GM12878 (cell line): ENCODE measurements around the gene CREG2. TPM values are rescaled to one million over a fixed set of nuclear protein-coding genes. Genes with fewer than 3 reads are reported as not detected.

Source experiments
- ATAC-seq: fragments of 200-7000 bp; cut with Tn5 transposase; 3 replicates; pipeline ENCODE4 v1.9.1; 2020; ENCODE audit warnings: mild to moderate bottlenecking, moderate library complexity
- BruUV-seq: library from RNA; stranded (reverse); fragments of 400-500 nt; replicated peaks from 2 replicates; lab custom pipeline; 2021; lab: Mats Ljungman, UMichigan
- CTCF ChIA-PET: fragments of 300-600 bp; sonication (Branson Sonifier 250); formaldehyde crosslinking; extraction: SDS; loops from one replicate; lab custom pipeline; 2021; ENCODE audit warnings: inconsistent platforms; lab: Yijun Ruan, JAX
- POLR2A ChIA-PET: fragments of 350-600 bp; formaldehyde crosslinking; extraction: SDS; loops from one replicate; lab custom pipeline; 2021; ENCODE audit warnings: inconsistent platforms; lab: Charles Lee
- RAD21 ChIA-PET: fragments of 300-600 bp; sonication (Branson Sonifier 250); formaldehyde crosslinking; loops from one replicate; lab custom pipeline; 2023; ENCODE audit warnings: antibody characterized with exemption; ENCODE audit not compliant: unreplicated experiment; lab: Charles Lee
- SMC1A ChIA-PET: fragments of 300-600 bp; sonication (Branson Sonifier 250); formaldehyde crosslinking; loops from one replicate; lab custom pipeline; 2023; ENCODE audit not compliant: unreplicated experiment, uncharacterized antibody; lab: Charles Lee
- DNase-seq: peaks from one replicate; pipeline ENCODE4 v3.0.0-alpha.2; 2011; ENCODE audit warnings: low read depth, low spot score
- FAIRE-seq: peaks from 3 replicates; lab custom pipeline; 2011; peaks lifted over from hg19 to GRCh38; lab: Jason Lieb, UNC
- H2AFZ ChIP-seq: 2 replicates; pipeline ENCODE4 v1.6.0; 2011; ENCODE audit warnings: low read depth, low read length, control low read depth; ENCODE audit not compliant: control insufficient read depth
- H3K27ac ChIP-seq: 2 replicates; pipeline ENCODE4 v1.5.1; 2011; ENCODE audit warnings: control low read depth; ENCODE audit not compliant: control insufficient read depth, insufficient read depth
- H3K27me3 ChIP-seq, 2 experiments: replicated peaks in 1 of 2; 2 replicates each; pipeline versions ENCODE4 v1.6.0 to v1.6.1; 2011; ENCODE audit warnings: low read length in 1 of 2; ENCODE audit not compliant: control insufficient read depth in 2 of 2, insufficient read depth in 2 of 2
- H3K36me3 ChIP-seq, 2 experiments: 2 replicates each; pipeline ENCODE4 v1.5.1; 2011; ENCODE audit warnings: low read length in 1 of 2; ENCODE audit not compliant: control insufficient read depth in 2 of 2, insufficient read depth in 2 of 2
- H3K4me1 ChIP-seq: 2 replicates; pipeline ENCODE4 v1.6.1; 2011; ENCODE audit warnings: mild to moderate bottlenecking, low read length, moderate library complexity, mixed read lengths; ENCODE audit not compliant: control insufficient read depth, insufficient read depth
- H3K4me2 ChIP-seq: 2 replicates; pipeline ENCODE4 v1.6.0; 2011; ENCODE audit warnings: control low read depth; ENCODE audit not compliant: control insufficient read depth, insufficient read depth
- H3K4me3 ChIP-seq: fragments of 200-600 bp; sonication (generic); 2 replicates; pipeline ENCODE4 v1.5.1; 2016
- H3K79me2 ChIP-seq: 2 replicates; pipeline ENCODE4 v1.6.0; 2011; ENCODE audit warnings: low read length; ENCODE audit not compliant: control insufficient read depth, insufficient read depth
- H3K9ac ChIP-seq: 2 replicates; pipeline ENCODE4 v1.8.0; 2011; ENCODE audit warnings: low read length, control low read depth, mixed read lengths; ENCODE audit not compliant: control insufficient read depth, insufficient read depth
- H3K9me3 ChIP-seq: replicated peaks from 3 replicates; pipeline ENCODE4 v1.5.1; 2011; ENCODE audit warnings: mild to moderate bottlenecking, low read length; ENCODE audit not compliant: control insufficient read depth, insufficient read depth
- H4K20me1 ChIP-seq: 2 replicates; pipeline ENCODE4 v1.6.0; 2011; ENCODE audit not compliant: control insufficient read depth, insufficient read depth
- ATF2 ChIP-seq: IDR thresholded peaks from 2 replicates; pipeline ENCODE4 v1.6.1; 2012; ENCODE audit warnings: low read length, inconsistent platforms
- BACH1 ChIP-seq: fragments of 450-650 bp; IDR thresholded peaks from 2 replicates; pipeline ENCODE4 v1.6.1; 2017; ENCODE audit warnings: mild to moderate bottlenecking, borderline replicate concordance
- BCL11A ChIP-seq: IDR thresholded peaks from 2 replicates; pipeline ENCODE4 v1.6.1; 2011; ENCODE audit warnings: low read depth, low read length
- BRCA1 ChIP-seq: IDR thresholded peaks from 2 replicates; pipeline ENCODE4 v1.6.1; 2011; ENCODE audit warnings: low read depth, low read length, improper control_type of control experiment
- CREM ChIP-seq: IDR thresholded peaks from 2 replicates; pipeline ENCODE4 v1.6.1; 2014; ENCODE audit warnings: antibody characterized with exemption, low read depth
- NFIC ChIP-seq: IDR thresholded peaks from 2 replicates; pipeline ENCODE4 v1.6.1; 2012; ENCODE audit warnings: low read depth, mild to moderate bottlenecking, inconsistent platforms, low read length, moderate library complexity
- NR2C1 ChIP-seq: fragments of 450-650 bp; IDR thresholded peaks from 2 replicates; pipeline ENCODE4 v1.6.1; 2017; ENCODE audit warnings: antibody characterized with exemption, mild to moderate bottlenecking, moderate library complexity
- POLR2AphosphoS5 ChIP-seq: IDR thresholded peaks from 2 replicates; pipeline ENCODE4 v1.6.1; 2011; ENCODE audit warnings: mild to moderate bottlenecking, low read length, inconsistent platforms
- RCOR1 ChIP-seq: conservative IDR thresholded peaks from 2 replicates; pipeline ENCODE4 v1.6.1; 2012; ENCODE audit warnings: low read depth, low read length, improper control_type of control experiment
- RELB ChIP-seq: fragments of 450-650 bp; IDR thresholded peaks from 2 replicates; pipeline ENCODE4 v1.6.1; 2017; ENCODE audit warnings: low read depth, mild to moderate bottlenecking, moderate library complexity
- SREBF2 ChIP-seq: IDR thresholded peaks from 2 replicates; pipeline ENCODE4 v1.6.1; 2012; ENCODE audit warnings: mild to moderate bottlenecking, low read length
- TBL1XR1 ChIP-seq: IDR thresholded peaks from 2 replicates; pipeline ENCODE4 v1.6.1; 2012; ENCODE audit warnings: low read depth, low read length, improper control_type of control experiment
- WRNIP1 ChIP-seq: IDR thresholded peaks from 2 replicates; pipeline ENCODE4 v1.6.1; 2011; ENCODE audit warnings: low read depth, low read length, improper control_type of control experiment, borderline replicate concordance
- ZNF207 ChIP-seq: fragments of 450-650 bp; IDR thresholded peaks from 2 replicates; pipeline ENCODE4 v1.6.1; 2014; ENCODE audit warnings: antibody characterized with exemption, mild to moderate bottlenecking, borderline replicate concordance
- WGBS: methylation state at CpG from one replicate; pipeline ENCODE4 v1.1.6; 2016; ENCODE audit warnings: low lambda C conversion rate; ENCODE audit not compliant: insufficient replicate concordance, insufficient coverage; ENCODE audit errors: missing lambda C conversion rate; 5-methylcytosine and 5-hydroxymethylcytosine counted together
- in situ Hi-C: fragments of 300-500 bp; cut with MboI; formaldehyde crosslinking; loops from 9 replicates; pipeline ENCODE4 v1.14.3; 2018; ENCODE audit warnings: mixed read lengths
- intact Hi-C: fragments of 100-400 bp; cut with micrococcal nuclease; formaldehyde crosslinking; loops from one replicate; pipeline ENCODE4 v1.14.2; 2022; ENCODE audit not compliant: unreplicated experiment
- polyA plus RNA-seq, 11 experiments: library from polyadenylated mRNA; depleted of rRNA in 4 of 11; unstranded in 6 of 11; stranded (reverse) in 5 of 11; fragments of >200 nt; fragmentation: Nextera tagmentation in 4 of 11; fragmentation: Illumina TruSeq in 1 of 11; extraction: Ambion mirVana in 4 of 11; extraction: Trizol in 1 of 11; gene quantifications; 1 replicate in 1 of 11; 2 replicates in 10 of 11; pipeline versions ENCODE4 v1.2.1 to v1.2.3, GENCODE V29; 2011 to 2016; ENCODE audit warnings: inconsistent platforms in 2 of 11, missing spikeins in 2 of 11, low read depth in 1 of 11
- total RNA-seq, 4 experiments: library from RNA; depleted of rRNA in 3 of 4; stranded (reverse); fragments of >200 nt in 3 of 4; fragmentation: Illumina TruSeq in 1 of 4; extraction: Trizol in 1 of 4; gene quantifications; 2 replicates each; pipeline versions ENCODE4 v1.2.1 to v1.2.3, GENCODE V29; 2013 to 2021

The CREG2 gene
- total and polyA plus RNA-seq, 10 of the 15 experiments (the other 5 are each of a cell fraction or from before 2014, with no cell fraction given), result not detected

DNA sequence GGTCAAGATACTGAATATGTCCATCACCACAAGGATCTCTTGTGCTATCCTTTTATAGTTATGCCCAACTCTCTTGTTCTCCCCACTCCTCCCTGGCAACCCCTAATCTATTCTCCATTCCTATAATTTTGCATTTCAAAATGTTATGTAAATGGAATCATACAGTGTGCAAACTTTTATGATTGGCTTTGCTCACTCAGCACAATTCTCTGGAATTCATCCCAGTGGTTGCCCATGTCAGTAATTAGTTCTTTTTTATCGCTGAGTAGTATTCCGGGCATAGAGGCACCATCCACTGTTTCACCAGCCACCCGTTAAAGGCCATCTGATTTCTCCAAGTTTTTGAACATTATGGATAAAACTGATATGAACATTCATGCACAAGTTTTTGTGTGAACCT is 40.4 kb downstream of the CREG2 start:
- Histone ChIP-seq H3K9ac (no peak overlapping the region), H3K9me3 (no peaks in the 10 kb centered on the region), H3K79me2 (no peaks in the 10 kb centered on the region), H3K27me3 (no peaks in the 10 kb centered on the region; a peak in 2 of 4 replicates), H3K36me3 (no peaks in the 10 kb centered on the region), H3K4me2 (no peak overlapping the region), H2AFZ (no peak overlapping the region), H4K20me1 (no peaks in the 10 kb centered on the region), H3K27ac (no peak overlapping the region), H3K4me3 (no peak overlapping the region), H3K4me1 (no peaks in the 10 kb centered on the region)
- no peak for FAIRE-seq
- CTCF ChIA-PET, result interaction anchor here (0.6 to 1.7 kb wide), 4 partner anchors 379 to 527 kb away, joined by 3 to 6 read pairs (median 4); no protein-coding TSS in a partner anchor
- no TSS peak for BruUV-seq
- 87% methylated on average over 3 of the region's 3 CpGs for WGBS
- no peak for DNase-seq
- SMC1A ChIA-PET, result interaction anchor here (1.1 kb wide), 1 partner anchor 15 kb away, joined by 4 read pairs; no protein-coding TSS in a partner anchor
- POLR2A ChIA-PET, result no interaction called here
- ATAC-seq, result no peak
- in situ Hi-C loops (loop anchor here (10.0 kb wide), 1 partner anchor 478 kb away; no protein-coding TSS in a partner anchor), intact Hi-C loops (loop anchor here (10.0 kb wide), 1 partner anchor 528 kb away; no protein-coding TSS in a partner anchor)
- RAD21 ChIA-PET, result no interaction called here
- no peak for TF ChIP-seq BRCA1
- no peak for TF ChIP-seq BCL11A
- TF ChIP-seq CREM, result no peak
- no peak for TF ChIP-seq WRNIP1
- no peak for TF ChIP-seq TBL1XR1

GRCh38 chr2:101344137-101344536 is 43.2 kb downstream of the CREG2 start:
- no peak for ATAC-seq
- H3K4me3 ChIP-seq, result no peak overlapping the region
- TF ChIP-seq ZNF207 (no peak), RCOR1 (no peak), BACH1 (no peak), POLR2AphosphoS5 (no peak), NFIC (no peak), ATF2 (no peak), RELB (no peak), SREBF2 (no peak), NR2C1 (no peak)
- TF ChIP-seq, all 136 proteins: peak for 0
- in situ Hi-C loops, result loop anchor here (10.0 kb wide), 1 partner anchor 481 kb away; no protein-coding TSS in a partner anchor
- no peaks in the 10 kb centered on the region for H3K9me3 ChIP-seq
- H3K36me3 ChIP-seq, result no peaks in the 10 kb centered on the region
- DNase-seq (no peak), FAIRE-seq (no peak)
- WGBS, result 30% methylated on average over 5 of the region's 5 CpGs
- H3K79me2 ChIP-seq, result no peaks in the 10 kb centered on the region
- intact Hi-C loops, result loop anchor here (10.0 kb wide), 1 partner anchor 531 kb away; no protein-coding TSS in a partner anchor
- ChIA-PET CTCF (no interaction called here), POLR2A (no interaction called here), SMC1A (interaction anchor here (0.6 kb wide), 1 partner anchor 135 kb away, joined by 3 read pairs; no protein-coding TSS in a partner anchor), RAD21 (no interaction called here)
- no peak overlapping the region for H2AFZ ChIP-seq
- no peaks in the 10 kb centered on the region for H4K20me1 ChIP-seq
- H3K4me2 ChIP-seq, result no peak overlapping the region
- H3K9ac ChIP-seq, result no peak overlapping the region
- no peaks in the 10 kb centered on the region; a peak in 2 of 4 replicates for H3K27me3 ChIP-seq
- H3K27ac ChIP-seq, result no peak overlapping the region
- no TSS peak for BruUV-seq
- no peaks in the 10 kb centered on the region for H3K4me1 ChIP-seq
